Measurements from ENCODE around the gene FAM162B. TPM values are rescaled to one million over a fixed set of nuclear protein-coding genes. Genes with fewer than 3 reads are reported as not detected.

Gene FAM162B
- not detected for polyA plus RNA-seq (2012; ENCODE audit: insufficient read depth, insufficient read length)

GRCh38 chr6:116764961-116765841 lies at the start of gene FAM162B:
Gene FAM162B, minus strand, starts transcription at chr6:116765719. Its CDS starts 143 bp downstream, at chr6:116765576.
- no peak for DNase-seq (ENCODE audit: low read depth, low spot score)
- H3K4me3 ChIP-seq (ENCODE audit: low read length) = no peak within 1 kb of the TSS

- DNase-seq (ENCODE audit: low read depth, low spot score) = no peak
- no peak overlapping the region for H3K4me3 ChIP-seq (ENCODE audit: low read length)
Measured at GRCh38 chr6:116812051-116812650, 46.6 kb upstream of the FAM162B start.

GRCh38 chr6:116801971-116802370 lies 36.5 kb upstream of the FAM162B start:
- H3K4me3 ChIP-seq (ENCODE audit: low read length) = no peak overlapping the region
- no peak for DNase-seq (ENCODE audit: low read depth, low spot score)

GRCh38 chr6:116799945-116800344 lies 34.4 kb upstream of the FAM162B start:
- DNase-seq (ENCODE audit: low read depth, low spot score) = no peak
- no peak overlapping the region for H3K4me3 ChIP-seq (ENCODE audit: low read length)

GRCh38 chr6:116797585-116797984 lies 32.1 kb upstream of the FAM162B start:
- no peak for DNase-seq (ENCODE audit: low read depth, low spot score)
- H3K4me3 ChIP-seq (ENCODE audit: low read length) = no peak overlapping the region

GRCh38 chr6:116793224-116793623 lies 27.7 kb upstream of the FAM162B start:
- no peak for DNase-seq (ENCODE audit: low read depth, low spot score)
- H3K4me3 ChIP-seq (ENCODE audit: low read length) = no peak overlapping the region

GRCh38 chr6:116783852-116784251 lies 18.3 kb upstream of the FAM162B start:
- no peak overlapping the region for H3K4me3 ChIP-seq (ENCODE audit: low read length)
- DNase-seq (ENCODE audit: low read depth, low spot score) = no peak

GRCh38 chr6:116779573-116780164 lies 14.2 kb upstream of the FAM162B start:
- no peak overlapping the region for H3K4me3 ChIP-seq (ENCODE audit: low read length)
- peak; percentile 22 for DNase-seq (ENCODE audit: low read depth, low spot score)

- no peak for DNase-seq (ENCODE audit: low read depth, low spot score)
- no peak overlapping the region for H3K4me3 ChIP-seq (ENCODE audit: low read length)
Measured at GRCh38 chr6:116773886-116774285, 8.4 kb upstream of the FAM162B start.

- no peak for DNase-seq (ENCODE audit: low read depth, low spot score)
- no peak overlapping the region for H3K4me3 ChIP-seq (ENCODE audit: low read length)
Measured at GRCh38 chr6:116772450-116772849, 6.9 kb upstream of the FAM162B start.

- no peak overlapping the region for H3K4me3 ChIP-seq (ENCODE audit: low read length)
- no peak for DNase-seq (ENCODE audit: low read depth, low spot score)
Measured at GRCh38 chr6:116767715-116768114, 2.2 kb upstream of the FAM162B start.

- no peak for DNase-seq (ENCODE audit: low read depth, low spot score)
- no peak overlapping the region for H3K4me3 ChIP-seq (ENCODE audit: low read length)
Measured at GRCh38 chr6:116766506-116767176, 1.1 kb upstream of the FAM162B start.

- no peak overlapping the region for H3K4me3 ChIP-seq (ENCODE audit: low read length)
Measured at GRCh38 chr6:116764629-116764960, 924 bp downstream of the FAM162B start.

GRCh38 chr6:116763906-116764628 lies 1.5 kb downstream of the FAM162B start:
- DNase-seq (ENCODE audit: low read depth, low spot score) = no peak
- no peak overlapping the region for H3K4me3 ChIP-seq (ENCODE audit: low read length)

More at GRCh38 chr6:116764629-116764960, 924 bp downstream of the FAM162B start:
- no peak for DNase-seq (ENCODE audit: low read depth, low spot score)

GRCh38 chr6:116763048-116763447 lies 2.5 kb downstream of the FAM162B start:
- no peak for DNase-seq (ENCODE audit: low read depth, low spot score)
- H3K4me3 ChIP-seq (ENCODE audit: low read length) = no peak overlapping the region

GRCh38 chr6:116762235-116762634 lies 3.3 kb downstream of the FAM162B start:
- H3K4me3 ChIP-seq (ENCODE audit: low read length) = no peak overlapping the region
- DNase-seq (ENCODE audit: low read depth, low spot score) = no peak

GRCh38 chr6:116761779-116762178 lies 3.7 kb downstream of the FAM162B start:
- no peak for DNase-seq (ENCODE audit: low read depth, low spot score)
- H3K4me3 ChIP-seq (ENCODE audit: low read length) = no peak overlapping the region

- no peak for DNase-seq (ENCODE audit: low read depth, low spot score)
Measured at GRCh38 chr6:116745176-116745575, 20.3 kb downstream of the FAM162B start.

GRCh38 chr6:116741571-116741970 lies 23.9 kb downstream of the FAM162B start:
- no peak for DNase-seq (ENCODE audit: low read depth, low spot score)
- H3K4me3 ChIP-seq (ENCODE audit: low read length) = no peak overlapping the region

More at GRCh38 chr6:116745176-116745575, 20.3 kb downstream of the FAM162B start:
- no peak overlapping the region for H3K4me3 ChIP-seq (ENCODE audit: low read length)

All from Jurkat, Clone E6-1 (cell line).